ENCODE measurements around the gene ALG6.

ALG6 gene

GRCh38 chr1:63367215-63368103 is at the start of gene ALG6:
Gene ALG6 (plus strand): TSS chr1:63367627. CDS start chr1:63370978, 3,351 bp downstream.
- FAIRE-seq (peak; percentile 89), DNase-seq (ENCODE audit: insufficient read length, low spot score) (peak; percentile 95)
- peak; percentile 89 for TF ChIP-seq POLR2A (IDR thresholded peaks at IDR 0.05; ENCODE audit: low read depth, low read length)

- TF ChIP-seq POLR2A (IDR thresholded peaks at IDR 0.05; ENCODE audit: low read depth, low read length), result no peak
- DNase-seq (ENCODE audit: insufficient read length, low spot score) (no peak), FAIRE-seq (no peak)
Measured at GRCh38 chr1:63317817-63318152, 49.6 kb upstream of the ALG6 start.

DNA sequence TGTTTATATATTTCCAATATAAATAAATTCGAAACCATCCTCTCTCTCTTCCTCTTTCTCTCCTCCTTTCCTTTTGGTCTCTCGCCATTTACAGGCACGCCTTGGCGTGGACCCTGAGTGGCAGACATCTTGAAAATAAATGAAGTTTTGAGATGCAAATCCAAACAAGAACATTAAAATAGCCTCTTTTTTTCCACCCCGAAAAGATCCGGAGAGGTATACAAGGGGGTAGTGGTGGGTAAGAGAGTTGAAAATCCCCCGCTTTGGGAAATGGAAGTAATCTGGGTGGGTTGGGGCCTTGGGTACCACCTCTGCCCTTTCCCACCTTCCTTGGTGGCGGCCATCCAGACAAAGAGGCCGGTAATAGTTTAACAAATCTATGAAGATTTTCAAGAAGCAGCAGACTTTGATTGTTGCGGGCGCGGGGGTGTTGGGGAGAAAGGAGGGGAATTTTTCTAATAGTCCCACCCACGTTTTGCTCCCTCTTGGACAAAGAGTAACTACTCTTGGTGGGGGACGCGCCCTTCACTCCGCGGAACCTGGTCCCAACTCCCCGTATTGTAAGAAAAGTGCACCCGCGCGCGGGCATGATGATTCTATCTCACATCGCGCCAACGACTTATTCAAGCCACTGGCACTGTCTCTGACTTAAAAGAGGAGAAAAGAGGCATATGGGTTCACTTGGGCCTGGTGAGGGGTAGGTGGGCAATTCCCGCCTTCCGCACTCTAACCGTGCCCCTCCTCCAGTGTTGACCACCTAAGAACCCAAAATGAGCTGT is 49.0 kb upstream of the ALG6 start:
- no peak for TF ChIP-seq POLR2A (IDR thresholded peaks at IDR 0.05; ENCODE audit: low read depth, low read length)
- DNase-seq (ENCODE audit: insufficient read length, low spot score) (no peak), FAIRE-seq (no peak)

- FAIRE-seq (no peak), DNase-seq (ENCODE audit: insufficient read length, low spot score) (no peak)
Measured at GRCh38 chr1:63319046-63320021, 48.1 kb upstream of the ALG6 start.

GRCh38 chr1:63320022-63320721 is 47.3 kb upstream of the ALG6 start:
- TF ChIP-seq POLR2A (IDR thresholded peaks at IDR 0.05; ENCODE audit: low read depth, low read length), result no peak
- FAIRE-seq (no peak), DNase-seq (ENCODE audit: insufficient read length, low spot score) (no peak)

More at GRCh38 chr1:63319046-63320021, 48.1 kb upstream of the ALG6 start:
- TF ChIP-seq POLR2A (IDR thresholded peaks at IDR 0.05; ENCODE audit: low read depth, low read length), result no peak

DNA sequence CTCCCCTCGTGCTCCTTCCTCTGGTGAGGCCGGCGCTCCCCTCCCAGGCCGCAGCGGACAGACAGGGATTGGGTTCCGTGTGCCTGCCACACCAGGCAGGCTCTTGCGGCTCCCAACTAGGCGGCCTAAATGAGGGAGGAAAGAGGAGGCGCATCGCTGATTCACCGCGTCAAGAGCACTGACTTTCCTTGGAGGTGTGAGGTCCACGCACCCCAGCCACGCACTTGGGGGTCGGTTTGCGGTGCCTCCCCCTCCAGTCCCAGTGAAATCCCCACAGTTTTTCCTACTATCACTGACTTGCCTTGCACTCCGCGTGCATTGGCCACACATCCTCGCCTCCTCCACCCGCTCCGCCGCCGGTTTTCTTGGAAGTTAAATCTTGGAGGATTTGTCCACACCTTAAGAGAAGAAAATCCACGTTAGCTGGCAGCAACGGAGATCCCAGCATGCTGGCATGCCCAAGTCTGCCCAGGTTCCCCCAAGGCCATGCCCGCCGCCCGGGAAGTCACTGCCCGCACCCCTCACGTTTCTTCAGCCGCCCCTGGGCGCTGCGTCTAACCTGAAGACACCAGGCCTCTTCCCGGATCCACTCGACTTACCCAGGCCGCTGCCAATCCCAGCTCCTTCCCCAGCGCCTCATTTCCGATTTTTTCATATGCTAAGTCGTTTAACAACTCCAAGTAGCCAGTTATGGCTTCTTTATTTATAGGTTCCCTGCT is 46.2 kb upstream of the ALG6 start:
- no peak for FAIRE-seq
- no peak for DNase-seq (ENCODE audit: insufficient read length, low spot score)
- TF ChIP-seq POLR2A (IDR thresholded peaks at IDR 0.05; ENCODE audit: low read depth, low read length), result no peak

DNA sequence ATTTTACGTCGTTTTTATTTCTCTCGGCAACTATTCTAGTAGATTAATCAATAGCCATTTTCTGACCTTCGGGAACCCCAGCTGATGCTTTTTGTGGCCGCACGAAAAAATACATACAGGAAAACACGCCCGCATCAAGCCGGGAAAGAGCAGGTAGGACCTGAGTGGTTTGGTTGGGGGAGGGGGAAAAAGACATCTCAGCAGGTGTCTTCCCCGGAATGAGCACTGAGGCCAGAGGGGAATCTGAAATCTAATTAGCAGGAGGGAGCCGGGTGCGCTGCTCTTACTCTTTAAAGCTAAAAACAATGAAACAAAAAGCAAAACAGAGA is 45.7 kb upstream of the ALG6 start:
- no peak for TF ChIP-seq POLR2A (IDR thresholded peaks at IDR 0.05; ENCODE audit: low read depth, low read length)
- DNase-seq (ENCODE audit: insufficient read length, low spot score), result no peak

GRCh38 chr1:63322114-63322943 is 45.1 kb upstream of the ALG6 start, which contains the start of gene FOXD3:
Gene FOXD3 (plus strand): TSS chr1:63322567. CDS start chr1:63323059, 492 bp downstream.
- TF ChIP-seq POLR2A (IDR thresholded peaks at IDR 0.05; ENCODE audit: low read depth, low read length), result no peak
- DNase-seq (ENCODE audit: insufficient read length, low spot score) (peak; percentile 62), FAIRE-seq (no peak)

More for the DNA sequence above, 45.7 kb upstream of the ALG6 start:
- FAIRE-seq, result no peak

GRCh38 chr1:63322944-63323864 is 44.2 kb upstream of the ALG6 start:
- no peak for TF ChIP-seq POLR2A (IDR thresholded peaks at IDR 0.05; ENCODE audit: low read depth, low read length)
- no peak for FAIRE-seq
- no peak for DNase-seq (ENCODE audit: insufficient read length, low spot score)

DNA sequence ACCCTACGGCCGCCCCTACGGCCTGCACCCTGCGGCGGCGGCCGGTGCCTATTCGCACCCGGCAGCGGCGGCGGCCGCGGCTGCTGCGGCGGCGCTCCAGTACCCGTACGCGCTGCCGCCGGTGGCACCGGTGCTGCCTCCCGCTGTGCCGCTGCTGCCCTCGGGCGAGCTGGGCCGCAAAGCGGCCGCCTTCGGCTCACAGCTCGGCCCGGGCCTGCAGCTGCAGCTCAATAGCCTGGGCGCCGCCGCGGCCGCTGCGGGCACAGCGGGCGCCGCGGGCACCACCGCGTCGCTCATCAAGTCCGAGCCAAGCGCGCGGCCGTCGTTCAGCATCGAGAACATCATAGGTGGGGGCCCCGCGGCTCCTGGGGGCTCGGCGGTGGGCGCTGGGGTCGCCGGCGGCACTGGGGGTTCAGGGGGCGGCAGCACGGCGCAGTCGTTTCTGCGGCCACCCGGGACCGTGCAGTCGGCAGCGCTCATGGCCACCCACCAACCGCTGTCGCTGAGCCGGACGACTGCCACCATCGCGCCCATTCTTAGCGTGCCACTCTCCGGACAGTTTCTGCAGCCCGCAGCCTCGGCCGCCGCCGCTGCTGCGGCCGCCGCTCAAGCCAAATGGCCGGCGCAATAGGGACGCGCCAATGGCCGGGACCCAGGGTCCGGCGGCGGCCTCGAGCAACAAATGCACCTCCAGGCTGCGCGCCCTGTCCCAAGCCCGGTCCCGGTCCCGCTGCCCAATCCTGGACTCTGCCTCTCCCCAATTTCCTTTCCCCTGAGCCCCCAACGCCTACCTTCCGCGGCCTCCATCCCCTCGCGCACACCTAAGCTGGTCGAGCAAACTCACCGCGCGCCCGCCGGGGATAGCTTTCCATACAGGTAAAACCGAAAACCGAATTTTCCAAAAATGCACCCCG is 43.3 kb upstream of the ALG6 start:
- DNase-seq (ENCODE audit: insufficient read length, low spot score) (no peak), FAIRE-seq (no peak)
- no peak for TF ChIP-seq POLR2A (IDR thresholded peaks at IDR 0.05; ENCODE audit: low read depth, low read length)

Data from H54 (cell line).